Adrenal gland (tissue), 12 donors: ENCODE data around the gene ANKRD24. TPM values are rescaled to one million over a fixed set of nuclear protein-coding genes. Genes with fewer than 3 reads are reported as not detected.

Experiments used
- DNase-seq, 7 donors: peaks; one replicate each; pipeline ENCODE4 v3.0.0-alpha.2; 2019 to 2020
- H3K27ac ChIP-seq, 5 donors: fragments of 200-600 bp; sonication (generic) in 4 of 5; 1 replicate in 3 of 5; 2 replicates in 2 of 5; pipeline versions ENCODE4 v1.5.1 to v1.8.0; 2016 to 2020; ENCODE audit warnings: mild to moderate bottlenecking in 1 of 5
- H3K27me3 ChIP-seq: fragments of 200-600 bp; 2 replicates; pipeline ENCODE4 v1.8.0; 2021
- H3K36me3 ChIP-seq, 2 donors: fragments of 200-600 bp; replicated peaks in 1 of 2; 1 replicate in 1 of 2; 2 replicates in 1 of 2; pipeline versions ENCODE4 v1.5.1 to v1.8.0; 2018 to 2022
- H3K4me1 ChIP-seq, 2 donors: fragments of 200-600 bp; replicated peaks in 1 of 2; 1 replicate in 1 of 2; 2 replicates in 1 of 2; pipeline versions ENCODE4 v1.5.1 to v1.8.0; 2018 to 2021
- H3K4me3 ChIP-seq, 4 donors: fragments of 200-600 bp; sonication (generic) in 3 of 4; one replicate each; pipeline ENCODE4 v1.5.1; 2016 to 2018
- H3K9me3 ChIP-seq, 3 donors: fragments of 200-600 bp; sonication (generic) in 1 of 3; replicated peaks in 1 of 3; 1 replicate in 2 of 3; 2 replicates in 1 of 3; pipeline versions ENCODE4 v1.5.1 to v1.8.0; 2016 to 2021
- CTCF ChIP-seq, 6 experiments: fragments of 450-650 bp in 4 of 6; fragments of 200-600 bp in 2 of 6; sonication (generic) in 1 of 6; IDR thresholded peaks; 1 replicate in 5 of 6; 2 replicates in 1 of 6; pipeline versions ENCODE4 v1.5.1 to v1.8.0; 2016 to 2021; ENCODE audit warnings: antibody characterized with exemption in 6 of 6, mild to moderate bottlenecking in 2 of 6, moderate library complexity in 1 of 6
- POLR2A ChIP-seq, 2 donors: fragments of 450-650 bp; IDR thresholded peaks; one replicate each; pipeline ENCODE4 v1.6.1; 2017; ENCODE audit warnings: antibody characterized with exemption in 2 of 2, mild to moderate bottlenecking in 2 of 2, moderate library complexity in 1 of 2
- WGBS, 4 donors: extraction: QIAGEN DNeasy Blood & Tissue Kit in 2 of 4; methylation state at CpG; one replicate each; pipeline versions ENCODE4 v1.1.5 to v1.1.7; 2013 to 2017; 5-methylcytosine and 5-hydroxymethylcytosine counted together
- intact Hi-C, 2 donors: fragments of 100-400 bp; cut with DNase I; formaldehyde crosslinking; loops; one replicate each; pipeline versions ENCODE4 v1.14.1 to v1.15.0; 2022 to 2023
- polyA plus RNA-seq, 3 donors: library from polyadenylated mRNA; stranded (reverse); fragments of 200-250 nt in 2 of 3; fragments of 350-450 nt in 1 of 3; fragmentation: Illumina TruSeq in 1 of 3; extraction: RNeasy Lipid Tissue Mini Kit (QIAGEN cat#74804) in 1 of 3; gene quantifications; one replicate each; pipeline ENCODE4 v1.2.3, GENCODE V29; 2013 to 2014
- total RNA-seq, 9 donors: library from RNA; depleted of rRNA in 4 of 9; stranded (reverse); fragments of >200 nt in 4 of 9; fragments of 120-200 nt in 1 of 9; fragmentation: NEBNext Ultra II Directional in 1 of 9; extraction: Animal tissue kit (Norgen Biotek cat#: 25700) in 1 of 9; gene quantifications; one replicate each; pipeline versions ENCODE4 v1.1.0 to v1.2.4, GENCODE V29; 2013 to 2023
- donor health status: healthy with polysubstance abuse.
- donor health status: Bipolar disorder and iron deficiency.
- donor health status: DM: yes; HTN: yes; CAD: no.
- donor health status: DM: no; HTN: no; CAD: no.
- donor health status: DM: no; HTN: no; CAD: no.
- donor health status: DM: yes; HTN: yes; CAD: no.

ANKRD24 gene
- total and polyA plus RNA-seq, 12 donors = 1.1 to 17.2 (median 3.2) TPM

GRCh38 chr19:4256563-4256962 is 74.1 kb downstream of the ANKRD24 start:
- Histone ChIP-seq H3K4me3 (no peak overlapping the region), H3K36me3 (peaks cover 0 to 83% of the 10 kb centered on the region in 2 donors), H3K4me1 (no peaks in the 10 kb centered on the region), H3K9me3 (no peaks in the 10 kb centered on the region), H3K27ac (no peak overlapping the region), H3K27me3 (no peaks in the 10 kb centered on the region)
- DNase-seq = no peak
- TF ChIP-seq POLR2A (IDR thresholded peaks at IDR 0.05) = no peak
- TF ChIP-seq CTCF (IDR thresholded peaks at IDR 0.05) = no peak
- 96 to 100% (median 97%) methylated on average over 2 to 4 of the region's 4 CpGs for WGBS, 4 donors
- intact Hi-C loops = no loop called here

GRCh38 chr19:4257025-4257424 is 74.5 kb downstream of the ANKRD24 start:
- no peak for DNase-seq
- H3K27me3 ChIP-seq = no peaks in the 10 kb centered on the region
- intact Hi-C loops = no loop called here
- H3K9me3 ChIP-seq = no peaks in the 10 kb centered on the region
- H3K4me3 ChIP-seq = no peak overlapping the region
- H3K4me1 ChIP-seq = no peaks in the 10 kb centered on the region
- TF ChIP-seq POLR2A (IDR thresholded peaks at IDR 0.05) (no peak), CTCF (IDR thresholded peaks at IDR 0.05) (no peak)
- H3K27ac ChIP-seq = no peak overlapping the region
- peaks cover 0 to 83% of the 10 kb centered on the region in 2 donors for H3K36me3 ChIP-seq
- 80 to 97% (median 81%) methylated on average over 6 of the region's 6 CpGs for WGBS, 4 donors

- Histone ChIP-seq H3K27ac (no peak overlapping the region), H3K36me3 (peaks cover 0 to 87% of the 10 kb centered on the region in 2 donors), H3K4me3 (no peak overlapping the region), H3K27me3 (no peaks in the 10 kb centered on the region), H3K4me1 (no peaks in the 10 kb centered on the region), H3K9me3 (no peaks in the 10 kb centered on the region)
- intact Hi-C loops = no loop called here
- WGBS, 4 donors = 94 to 98% (median 94%) methylated on average over 10 to 28 of the region's 28 CpGs
- TF ChIP-seq CTCF (IDR thresholded peaks at IDR 0.05) = no peak
- TF ChIP-seq POLR2A (IDR thresholded peaks at IDR 0.05) = no peak
- no peak for DNase-seq
These were observed 75.7 kb downstream of the ANKRD24 start for GRCh38 chr19:4258181-4258580.

GRCh38 chr19:4260613-4261191 is 78.2 kb downstream of the ANKRD24 start:
- Histone ChIP-seq H3K4me3 (no peak overlapping the region), H3K27ac (no peak overlapping the region), H3K36me3 (peaks cover 0 to 82% of the 10 kb centered on the region in 2 donors), H3K9me3 (no peaks in the 10 kb centered on the region), H3K27me3 (no peaks in the 10 kb centered on the region), H3K4me1 (no peaks in the 10 kb centered on the region)
- no peak for DNase-seq
- intact Hi-C loops = loop anchor here in 1 of 2 donors (10.0 kb wide), 1 partner anchor 264 kb away; no protein-coding TSS in a partner anchor
- no peak for TF ChIP-seq CTCF (IDR thresholded peaks at IDR 0.05)
- no peak for TF ChIP-seq POLR2A (IDR thresholded peaks at IDR 0.05)
- 86 to 94% (median 91%) methylated on average over 10 to 11 of the region's 11 CpGs for WGBS, 4 donors
